Mammary epithelial cell (primary cell): ENCODE data around the gene VSIG10L.

Experiments used
- CTCF ChIP-seq, 2 donors: IDR thresholded peaks in 1 of 2; conservative IDR thresholded peaks in 1 of 2; 2 replicates each; pipeline ENCODE4 v1.5.1; 2011 to 2012; ENCODE audit warnings: inconsistent platforms in 2 of 2, low read length in 2 of 2, mild to moderate bottlenecking in 2 of 2, control low read depth in 1 of 2, low read depth in 1 of 2; ENCODE audit not compliant: insufficient read depth in 1 of 2; ENCODE audit errors: extremely low read depth in 1 of 2
- EZH2 ChIP-seq: IDR thresholded peaks from 2 replicates; pipeline ENCODE4 v1.6.1; 2012; ENCODE audit warnings: low read length, inconsistent platforms, borderline replicate concordance

- TF ChIP-seq CTCF (conservative IDR thresholded peaks at IDR 0.05 in 1 of 2, IDR thresholded peaks at IDR 0.05 in 1 of 2; ENCODE audit: extremely low read depth in 1 of 2, insufficient read depth in 1 of 2, low read depth in 1 of 2, low read length in 2 of 2) (no peak), EZH2 (no peak)
Observed at GRCh38 chr19:51324167-51324481, 17.8 kb downstream of the VSIG10L start.
